IMR-90 (cell line): ENCODE measurements around the gene COA1.

ENCODE experiments used
- CHD1 ChIP-seq: IDR thresholded peaks from 2 replicates; pipeline ENCODE4 v1.6.1; 2012; ENCODE audit warnings: low read depth, low read length, improper control_type of control experiment
- MAFK ChIP-seq: IDR thresholded peaks from 2 replicates; pipeline ENCODE4 v1.6.1; 2012; ENCODE audit warnings: low read depth, low read length, improper control_type of control experiment
- POLR2A ChIP-seq: IDR thresholded peaks from 2 replicates; pipeline ENCODE4 v1.6.1; 2012; ENCODE audit warnings: mild to moderate bottlenecking, low read depth, low read length
- RCOR1 ChIP-seq: IDR thresholded peaks from 2 replicates; pipeline ENCODE4 v1.6.1; 2012; ENCODE audit warnings: mild to moderate bottlenecking, low read length, improper control_type of control experiment; ENCODE audit not compliant: insufficient replicate concordance
- RFX5 ChIP-seq: IDR thresholded peaks from 2 replicates; pipeline ENCODE4 v1.8.0; 2012; ENCODE audit warnings: low read depth, mild to moderate bottlenecking, low read length, moderate library complexity
- SMC3 ChIP-seq: fragments of 150-350 bp; IDR thresholded peaks from 2 replicates; pipeline ENCODE4 v1.6.1; 2016; ENCODE audit warnings: low read depth, mild to moderate bottlenecking, antibody characterized with exemption, low read length, moderate library complexity
- TF ChIP-seq, protein P1 (sequence below): conservative IDR thresholded peaks from 2 replicates; pipeline ENCODE4 v1.5.1; 2012; ENCODE audit warnings: mild to moderate bottlenecking, low read depth, low read length, improper control_type of control experiment

DNA sequence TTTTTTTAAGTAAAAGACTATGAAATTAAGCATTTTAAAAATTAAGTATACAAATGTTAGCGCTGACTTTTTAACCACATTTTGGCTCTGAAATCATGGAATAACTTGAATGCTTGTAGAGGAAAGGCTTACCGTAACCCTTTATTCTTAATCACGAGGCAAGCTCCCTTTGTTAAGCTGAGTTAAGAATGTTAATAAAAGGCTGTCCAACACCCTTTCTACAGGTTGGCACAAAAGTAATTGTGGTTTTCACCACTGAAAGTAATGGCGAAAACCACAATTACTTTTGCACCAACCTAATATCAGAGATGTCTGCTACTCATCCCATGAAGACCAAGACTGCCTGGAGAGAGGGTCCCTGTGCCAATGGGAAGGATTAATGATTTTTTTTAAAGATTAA, 75.9 kb downstream of the COA1 start:
- no peak for TF ChIP-seq POLR2A
- no peak for TF ChIP-seq MAFK
- no peak for TF ChIP-seq RCOR1
- TF ChIP-seq, protein P1, sequence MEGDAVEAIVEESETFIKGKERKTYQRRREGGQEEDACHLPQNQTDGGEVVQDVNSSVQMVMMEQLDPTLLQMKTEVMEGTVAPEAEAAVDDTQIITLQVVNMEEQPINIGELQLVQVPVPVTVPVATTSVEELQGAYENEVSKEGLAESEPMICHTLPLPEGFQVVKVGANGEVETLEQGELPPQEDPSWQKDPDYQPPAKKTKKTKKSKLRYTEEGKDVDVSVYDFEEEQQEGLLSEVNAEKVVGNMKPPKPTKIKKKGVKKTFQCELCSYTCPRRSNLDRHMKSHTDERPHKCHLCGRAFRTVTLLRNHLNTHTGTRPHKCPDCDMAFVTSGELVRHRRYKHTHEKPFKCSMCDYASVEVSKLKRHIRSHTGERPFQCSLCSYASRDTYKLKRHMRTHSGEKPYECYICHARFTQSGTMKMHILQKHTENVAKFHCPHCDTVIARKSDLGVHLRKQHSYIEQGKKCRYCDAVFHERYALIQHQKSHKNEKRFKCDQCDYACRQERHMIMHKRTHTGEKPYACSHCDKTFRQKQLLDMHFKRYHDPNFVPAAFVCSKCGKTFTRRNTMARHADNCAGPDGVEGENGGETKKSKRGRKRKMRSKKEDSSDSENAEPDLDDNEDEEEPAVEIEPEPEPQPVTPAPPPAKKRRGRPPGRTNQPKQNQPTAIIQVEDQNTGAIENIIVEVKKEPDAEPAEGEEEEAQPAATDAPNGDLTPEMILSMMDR: no peak
- TF ChIP-seq SMC3: no peak
- TF ChIP-seq RFX5: no peak
- TF ChIP-seq CHD1: no peak
